Measurements from ENCODE around the gene B3GNT9.
A peak's percentile ranks its signal among the peaks of the same experiment; 100 is the strongest.

Gene B3GNT9

DNA sequence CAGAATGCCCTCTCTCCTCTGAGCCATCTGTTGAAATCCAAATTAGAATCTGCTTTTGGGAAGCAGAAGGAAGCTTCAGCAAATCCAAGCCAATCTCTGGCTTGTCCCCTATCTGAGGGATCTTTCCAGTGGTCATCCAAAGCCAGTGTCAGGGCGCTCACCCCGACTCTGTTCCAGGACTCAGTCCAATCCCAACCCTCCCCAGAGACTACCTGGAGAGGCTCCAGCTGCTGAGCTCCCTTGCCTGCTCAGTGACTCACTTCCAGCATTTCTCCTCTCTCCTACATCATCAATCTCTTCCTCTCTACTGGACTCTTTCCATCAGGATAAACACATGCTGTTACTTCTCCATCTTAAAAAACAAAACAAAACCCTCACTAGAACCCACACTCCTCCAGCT, 30.5 kb upstream of the B3GNT9 start:
- Histone ChIP-seq H3K9me3 (no peaks in the 10 kb centered on the region), H3K36me3 (peaks cover 0 to 4% (median 0%) of the 10 kb centered on the region in 3 donors), H3K27ac (no peak overlapping the region), H3K4me3 (no peak overlapping the region), H3K4me1 (peaks cover 0 to 47% (median 41%) of the 10 kb centered on the region in 4 donors), H3K27me3 (no peaks in the 10 kb centered on the region)
- no peak for DNase-seq
- intact Hi-C loops (cut with DNase I; ENCODE audit: low total_unique reads): loop anchor here (10.0 kb wide), 2 partner anchors 157 to 207 kb away; partner anchors contain the start of gene CBFB
- TF ChIP-seq, protein P1, sequence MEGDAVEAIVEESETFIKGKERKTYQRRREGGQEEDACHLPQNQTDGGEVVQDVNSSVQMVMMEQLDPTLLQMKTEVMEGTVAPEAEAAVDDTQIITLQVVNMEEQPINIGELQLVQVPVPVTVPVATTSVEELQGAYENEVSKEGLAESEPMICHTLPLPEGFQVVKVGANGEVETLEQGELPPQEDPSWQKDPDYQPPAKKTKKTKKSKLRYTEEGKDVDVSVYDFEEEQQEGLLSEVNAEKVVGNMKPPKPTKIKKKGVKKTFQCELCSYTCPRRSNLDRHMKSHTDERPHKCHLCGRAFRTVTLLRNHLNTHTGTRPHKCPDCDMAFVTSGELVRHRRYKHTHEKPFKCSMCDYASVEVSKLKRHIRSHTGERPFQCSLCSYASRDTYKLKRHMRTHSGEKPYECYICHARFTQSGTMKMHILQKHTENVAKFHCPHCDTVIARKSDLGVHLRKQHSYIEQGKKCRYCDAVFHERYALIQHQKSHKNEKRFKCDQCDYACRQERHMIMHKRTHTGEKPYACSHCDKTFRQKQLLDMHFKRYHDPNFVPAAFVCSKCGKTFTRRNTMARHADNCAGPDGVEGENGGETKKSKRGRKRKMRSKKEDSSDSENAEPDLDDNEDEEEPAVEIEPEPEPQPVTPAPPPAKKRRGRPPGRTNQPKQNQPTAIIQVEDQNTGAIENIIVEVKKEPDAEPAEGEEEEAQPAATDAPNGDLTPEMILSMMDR (IDR thresholded peaks at IDR 0.05): no peak

DNA sequence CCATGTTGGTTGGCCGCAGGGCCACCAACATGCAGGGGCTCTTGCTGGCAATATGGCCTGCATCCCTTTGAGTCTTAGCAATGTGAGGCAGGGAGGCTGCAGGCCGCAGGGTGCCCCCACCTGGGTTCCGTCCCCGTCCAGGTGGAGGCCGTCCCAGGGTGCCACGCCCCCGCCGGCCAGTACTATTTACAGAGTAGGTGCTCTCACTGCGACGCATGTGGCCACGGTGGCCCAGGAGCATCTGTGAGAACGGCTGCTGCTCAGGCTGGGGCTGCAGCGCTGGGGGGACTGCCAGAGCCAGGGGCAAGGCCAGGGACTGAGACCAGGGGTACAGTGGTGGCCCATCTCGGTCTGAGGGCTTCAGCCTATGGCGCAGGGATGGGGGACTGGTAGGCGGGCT, 29.4 kb upstream of the B3GNT9 start:
- no peak for DNase-seq
- H3K4me1 ChIP-seq: peaks cover 0 to 43% (median 36%) of the 10 kb centered on the region in 4 donors
- H3K27ac ChIP-seq: no peak overlapping the region
- H3K36me3 ChIP-seq: peaks cover 0 to 9% (median 5%) of the 10 kb centered on the region in 3 donors
- no peaks in the 10 kb centered on the region for H3K9me3 ChIP-seq
- intact Hi-C loops (cut with DNase I; ENCODE audit: low total_unique reads): loop anchor here (10.0 kb wide), 2 partner anchors 155 to 205 kb away; partner anchors contain the start of gene CBFB
- no peak overlapping the region for H3K4me3 ChIP-seq
- H3K27me3 ChIP-seq: no peaks in the 10 kb centered on the region
- TF ChIP-seq, protein P1 (IDR thresholded peaks at IDR 0.05): no peak

DNA sequence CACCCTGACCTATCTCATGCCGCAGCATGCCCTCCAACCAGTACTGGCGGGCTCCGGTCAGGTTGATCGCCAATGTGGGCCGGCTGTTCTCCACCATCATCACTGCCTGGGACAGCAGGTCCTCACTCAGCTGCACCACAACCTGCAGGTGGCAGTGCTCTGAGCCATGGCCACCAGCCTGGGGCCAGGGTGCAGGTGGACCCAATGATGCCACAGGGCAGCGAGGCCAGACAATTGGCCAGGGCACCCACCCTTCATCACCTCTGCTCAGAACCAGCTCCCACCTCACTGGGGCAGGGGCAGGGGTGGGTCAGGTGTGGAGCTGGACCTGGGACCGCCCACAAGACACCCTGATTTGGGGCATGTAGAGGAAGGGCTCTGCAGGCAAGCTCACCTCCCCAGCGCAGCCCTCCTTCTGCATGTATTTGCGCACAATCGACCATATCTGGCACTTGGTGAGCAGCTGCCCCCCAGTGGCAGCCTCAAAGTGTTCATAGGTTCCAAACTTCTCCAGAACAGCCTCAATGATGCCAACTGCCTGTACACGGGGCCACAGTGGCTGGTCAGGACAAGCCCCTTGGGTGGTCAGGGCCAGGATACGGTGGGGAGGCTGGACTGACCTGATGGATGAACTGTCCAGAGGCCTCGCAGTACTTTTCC, 28.8 kb upstream of the B3GNT9 start:
- no peaks in the 10 kb centered on the region for H3K27me3 ChIP-seq
- intact Hi-C loops (cut with DNase I; ENCODE audit: low total_unique reads): loop anchor here (10.0 kb wide), 2 partner anchors 155 to 205 kb away; partner anchors contain the start of gene CBFB
- TF ChIP-seq, protein P1 (IDR thresholded peaks at IDR 0.05): no peak
- H3K4me3 ChIP-seq: no peak overlapping the region
- H3K4me1 ChIP-seq: peaks cover 2 to 43% (median 36%) of the 10 kb centered on the region in 4 donors
- H3K27ac ChIP-seq: no peak overlapping the region
- no peak for DNase-seq
- H3K36me3 ChIP-seq: peaks cover 0 to 12% (median 6%) of the 10 kb centered on the region in 3 donors
- no peaks in the 10 kb centered on the region for H3K9me3 ChIP-seq

DNA sequence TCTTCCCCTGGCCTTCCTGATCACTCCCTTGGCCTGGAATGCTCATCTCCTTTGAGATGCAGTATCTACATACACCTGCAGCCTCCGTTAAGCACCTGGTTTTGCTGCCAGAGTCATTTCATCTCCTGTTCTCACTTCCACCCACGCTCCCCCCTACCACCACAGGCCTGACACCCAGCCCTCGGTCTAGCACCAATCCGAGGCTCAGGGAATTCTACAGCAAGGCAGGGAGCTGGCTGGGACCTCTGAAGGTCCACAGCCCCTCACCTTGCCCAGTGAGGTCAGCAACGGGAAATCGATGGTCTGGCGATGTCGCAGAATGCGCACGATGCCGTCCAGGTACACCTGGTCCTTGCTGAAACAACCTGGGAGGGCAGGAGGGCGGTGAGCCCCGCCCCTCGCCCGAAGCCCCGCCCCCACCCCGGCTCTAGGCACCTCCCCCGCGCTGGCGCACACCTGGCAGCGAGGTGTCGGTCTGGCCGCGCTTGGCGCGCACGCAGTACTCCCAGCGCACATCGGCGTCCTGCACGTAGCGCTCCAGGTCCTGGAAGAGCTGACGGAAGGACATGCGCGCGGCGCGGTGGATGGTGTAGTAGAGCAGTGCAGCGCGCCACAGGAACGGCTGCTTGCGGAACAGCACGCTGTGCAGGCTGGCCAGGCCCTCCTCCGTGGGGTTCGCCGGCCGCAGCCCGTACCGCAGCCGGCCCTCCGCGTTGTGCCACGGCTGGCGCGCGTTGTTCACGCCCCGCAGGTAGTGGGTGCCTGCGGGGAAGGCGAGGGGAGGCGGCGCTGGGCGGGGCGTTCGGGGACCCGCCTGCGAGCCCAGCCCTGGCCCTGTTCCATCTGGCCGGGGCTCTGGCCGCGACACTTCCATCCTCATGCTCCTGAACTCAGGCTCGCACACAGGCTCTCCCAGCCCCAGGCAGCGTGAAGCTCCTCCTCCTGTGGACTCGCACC, 27.2 kb upstream of the B3GNT9 start:
- TF ChIP-seq, protein P1 (IDR thresholded peaks at IDR 0.05): no peak
- no peaks in the 10 kb centered on the region for H3K9me3 ChIP-seq
- H3K4me3 ChIP-seq: peak overlapping the region; percentile 38 to 59
- H3K27me3 ChIP-seq: no peaks in the 10 kb centered on the region
- H3K27ac ChIP-seq: peak overlapping the region; percentile 50 to 54
- intact Hi-C loops (cut with DNase I; ENCODE audit: low total_unique reads): no loop called here
- peaks cover 7 to 44% (median 39%) of the 10 kb centered on the region in 4 donors for H3K4me1 ChIP-seq
- peaks cover 0 to 12% (median 6%) of the 10 kb centered on the region in 3 donors for H3K36me3 ChIP-seq
- DNase-seq: peak; percentile 42 to 85

DNA sequence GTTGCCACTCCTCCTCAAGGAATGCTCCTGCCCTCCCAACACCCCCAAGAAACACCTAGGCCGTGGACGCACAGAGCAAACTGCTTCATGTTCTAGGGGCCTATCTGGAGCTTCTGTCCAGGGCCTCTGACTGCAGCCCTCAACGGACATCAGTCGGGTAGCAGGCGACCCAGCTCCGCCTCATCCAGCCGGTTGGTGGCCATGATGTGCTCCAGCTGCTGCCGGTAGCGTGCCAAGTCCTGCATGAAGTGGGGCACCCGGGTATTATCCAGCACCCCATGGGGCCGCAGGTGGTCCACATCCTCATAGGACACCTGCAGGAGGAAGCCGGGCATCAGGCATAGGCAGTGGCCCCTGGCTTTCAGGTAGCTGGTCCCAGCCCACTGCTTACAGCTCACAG, 25.9 kb upstream of the B3GNT9 start:
- no peak for DNase-seq
- TF ChIP-seq, protein P1 (IDR thresholded peaks at IDR 0.05): no peak
- Histone ChIP-seq H3K9me3 (no peaks in the 10 kb centered on the region), H3K4me1 (peaks cover 7 to 51% (median 39%) of the 10 kb centered on the region in 4 donors), H3K27me3 (no peaks in the 10 kb centered on the region), H3K27ac (no peak overlapping the region), H3K36me3 (peaks cover 0 to 12% (median 6%) of the 10 kb centered on the region in 3 donors), H3K4me3 (no peak overlapping the region)
- intact Hi-C loops (cut with DNase I; ENCODE audit: low total_unique reads): no loop called here

Measured in tibial artery (tissue), 4 donors.